Thymus (tissue), 11 donors: Measurements from ENCODE around the gene LRRFIP2. TPM values are rescaled to one million over a fixed set of nuclear protein-coding genes. Genes with fewer than 3 reads are reported as not detected.

ENCODE experiments used
- DNase-seq, 9 donors: peaks; one replicate each; pipeline ENCODE4 v3.0.0-alpha.2; 2013; ENCODE audit warnings: low spot score in 9 of 9, low read depth in 6 of 9, missing footprints in 1 of 9
- H3K27ac ChIP-seq, 2 donors: one replicate each; pipeline ENCODE4 v1.5.1; 2013; ENCODE audit warnings: control low read depth in 1 of 2, low read depth in 1 of 2, low read length in 1 of 2, mild to moderate bottlenecking in 1 of 2, moderate library complexity in 1 of 2
- H3K27me3 ChIP-seq, 2 donors: one replicate each; pipeline ENCODE4 v1.5.1; 2013; ENCODE audit warnings: low read length in 1 of 2; ENCODE audit not compliant: control insufficient read depth in 2 of 2, insufficient read depth in 1 of 2
- H3K36me3 ChIP-seq, 2 donors: one replicate each; pipeline ENCODE4 v1.5.1; 2013; ENCODE audit warnings: low read length in 1 of 2, mild to moderate bottlenecking in 1 of 2, moderate library complexity in 1 of 2; ENCODE audit not compliant: control insufficient read depth in 2 of 2, insufficient read depth in 2 of 2
- H3K4me1 ChIP-seq, 2 donors: one replicate each; pipeline ENCODE4 v1.5.1; 2013; ENCODE audit warnings: low read length in 2 of 2; ENCODE audit not compliant: control insufficient read depth in 2 of 2, insufficient read depth in 2 of 2
- H3K4me3 ChIP-seq, 2 donors: one replicate each; pipeline ENCODE4 v1.5.1; 2013; ENCODE audit warnings: low read length in 2 of 2, control low read depth in 1 of 2, mild to moderate bottlenecking in 1 of 2
- H3K9me3 ChIP-seq, 2 donors: one replicate each; pipeline ENCODE4 v1.5.1; 2013; ENCODE audit warnings: low read length in 1 of 2, mild to moderate bottlenecking in 1 of 2; ENCODE audit not compliant: control insufficient read depth in 2 of 2, insufficient read depth in 1 of 2
- WGBS: extraction: QIAGEN DNeasy Blood & Tissue Kit; methylation state at CpG from one replicate; pipeline ENCODE4 v1.1.7; 2013; 5-methylcytosine and 5-hydroxymethylcytosine counted together
- polyA plus RNA-seq: library from polyadenylated mRNA; stranded (reverse); fragments of 200-250 nt; gene quantifications from one replicate; pipeline ENCODE4 v1.2.3, GENCODE V29; 2013
- total RNA-seq: library from RNA; stranded (reverse); fragments of 120-200 nt; gene quantifications from one replicate; pipeline ENCODE4 v1.2.4, GENCODE V29; 2013
- donor health status: healthy.

LRRFIP2 gene
- total and polyA plus RNA-seq, 2 donors, result 23.5 to 33.6 TPM

GRCh38 chr3:37181756-37182155 is 7.4 kb upstream of the LRRFIP2 start:
- no peak for DNase-seq
- Histone ChIP-seq H3K27ac (no peak overlapping the region), H3K4me1 (peaks cover 6 to 8% of the 10 kb centered on the region in 2 donors), H3K9me3 (no peaks in the 10 kb centered on the region), H3K36me3 (no peaks in the 10 kb centered on the region), H3K4me3 (no peak overlapping the region), H3K27me3 (no peaks in the 10 kb centered on the region)
- WGBS, result 94% methylated on average over 7 of the region's 7 CpGs

GRCh38 chr3:37179144-37179967 is 5.0 kb upstream of the LRRFIP2 start:
- H3K9me3 ChIP-seq, result no peaks in the 10 kb centered on the region
- H3K4me3 ChIP-seq, result no peak overlapping the region
- H3K27me3 ChIP-seq, result no peaks in the 10 kb centered on the region
- WGBS, result 96% methylated on average over 2 of the region's 2 CpGs
- peaks cover 6 to 8% of the 10 kb centered on the region in 2 donors for H3K4me1 ChIP-seq
- H3K36me3 ChIP-seq, result no peaks in the 10 kb centered on the region
- no peak for DNase-seq
- no peak overlapping the region for H3K27ac ChIP-seq

- H3K27ac ChIP-seq, result peak overlapping the region in 1 of 2 donors; percentile 19
Observed at GRCh38 chr3:37173806-37174205, 576 bp downstream of the LRRFIP2 start.

GRCh38 chr3:37171144-37171543 is 3.2 kb downstream of the LRRFIP2 start:
- H3K4me3 ChIP-seq, result no peak overlapping the region
- no peaks in the 10 kb centered on the region for H3K9me3 ChIP-seq
- no peak overlapping the region for H3K27ac ChIP-seq
- H3K27me3 ChIP-seq, result no peaks in the 10 kb centered on the region
- H3K36me3 ChIP-seq, result peaks cover 0 to 5% of the 10 kb centered on the region in 2 donors
- WGBS, result 26% methylated on average over 4 of the region's 4 CpGs
- H3K4me1 ChIP-seq, result peaks cover 0 to 3% of the 10 kb centered on the region in 2 donors
- no peak for DNase-seq

More at GRCh38 chr3:37173806-37174205, 576 bp downstream of the LRRFIP2 start:
- H3K27me3 ChIP-seq, result no peaks in the 10 kb centered on the region
- H3K4me3 ChIP-seq, result no peak overlapping the region
- peaks cover 0 to 5% of the 10 kb centered on the region in 2 donors for H3K36me3 ChIP-seq
- peaks cover 6 to 11% of the 10 kb centered on the region in 2 donors for H3K4me1 ChIP-seq
- DNase-seq, result no peak
- no peaks in the 10 kb centered on the region for H3K9me3 ChIP-seq
- WGBS, result 96% methylated on average over 3 of the region's 3 CpGs

- peaks cover 0 to 5% of the 10 kb centered on the region in 2 donors for H3K36me3 ChIP-seq
- no peak overlapping the region for H3K27ac ChIP-seq
- H3K27me3 ChIP-seq, result no peaks in the 10 kb centered on the region
- H3K4me3 ChIP-seq, result no peak overlapping the region
- peaks cover 0 to 3% of the 10 kb centered on the region in 2 donors for H3K4me1 ChIP-seq
- WGBS, result 95% methylated on average over 9 of the region's 9 CpGs
- H3K9me3 ChIP-seq, result no peaks in the 10 kb centered on the region
- no peak for DNase-seq
Observed at GRCh38 chr3:37170513-37170912, 3.9 kb downstream of the LRRFIP2 start.

GRCh38 chr3:37170060-37170459 is 4.3 kb downstream of the LRRFIP2 start:
- H3K36me3 ChIP-seq, result peaks cover 0 to 5% of the 10 kb centered on the region in 2 donors
- H3K9me3 ChIP-seq, result no peaks in the 10 kb centered on the region
- no peaks in the 10 kb centered on the region for H3K27me3 ChIP-seq
- WGBS, result 87% methylated on average over 1 of the region's 1 CpG
- no peak for DNase-seq
- H3K4me3 ChIP-seq, result no peak overlapping the region
- H3K27ac ChIP-seq, result no peak overlapping the region
- H3K4me1 ChIP-seq, result peaks cover 0 to 3% of the 10 kb centered on the region in 2 donors

- Histone ChIP-seq H3K27me3 (no peaks in the 10 kb centered on the region), H3K4me1 (peaks cover 0 to 3% of the 10 kb centered on the region in 2 donors)
- DNase-seq, result no peak
Observed at GRCh38 chr3:37168896-37169295, 5.5 kb downstream of the LRRFIP2 start.

GRCh38 chr3:37163262-37164015 is 10.9 kb downstream of the LRRFIP2 start:
- Histone ChIP-seq H3K4me3 (no peak overlapping the region), H3K27me3 (no peaks in the 10 kb centered on the region), H3K27ac (no peak overlapping the region), H3K9me3 (no peaks in the 10 kb centered on the region), H3K4me1 (no peaks in the 10 kb centered on the region), H3K36me3 (peaks cover 0 to 4% of the 10 kb centered on the region in 2 donors)
- DNase-seq, result no peak
- WGBS, result 60% methylated on average over 3 of the region's 3 CpGs

More at GRCh38 chr3:37168896-37169295, 5.5 kb downstream of the LRRFIP2 start:
- WGBS, result 100% methylated on average over 1 of the region's 1 CpG
- Histone ChIP-seq H3K9me3 (no peaks in the 10 kb centered on the region), H3K27ac (no peak overlapping the region), H3K36me3 (peaks cover 0 to 5% of the 10 kb centered on the region in 2 donors), H3K4me3 (no peak overlapping the region)
